ENCODE measurements around the gene NRXN3. TPM values are rescaled to one million over a fixed set of nuclear protein-coding genes. Genes with fewer than 3 reads are reported as not detected.
"Not testable (repeated sequence)": the region's sequence is repeated elsewhere in the genome, so short reads cannot be mapped to it uniquely, and the experiment has no call there.

NRXN3 gene
- total RNA-seq, 1 donor = 0.27 TPM

DNA sequence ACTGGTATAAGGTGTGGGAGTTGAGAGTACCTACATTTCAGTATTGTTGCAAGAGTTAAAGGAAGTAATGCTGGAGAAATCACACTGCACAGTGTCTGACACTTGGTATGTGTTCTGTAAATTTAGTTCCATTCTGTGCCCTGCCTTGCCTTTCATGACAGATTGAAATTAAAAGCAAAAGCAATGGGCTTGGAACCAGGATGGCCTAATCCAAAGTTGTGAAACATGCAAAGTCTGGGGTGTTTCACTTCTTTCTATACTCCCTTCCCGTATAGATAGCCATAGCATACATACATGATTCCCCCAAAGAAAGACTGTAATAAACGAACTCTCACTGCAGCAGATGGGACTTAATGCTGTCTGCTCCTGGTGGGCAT is 281.1 kb downstream of the NRXN3 start:
- no peak for DNase-seq (ENCODE audit: low read depth in 2 of 3, low spot score in 2 of 3)

DNA sequence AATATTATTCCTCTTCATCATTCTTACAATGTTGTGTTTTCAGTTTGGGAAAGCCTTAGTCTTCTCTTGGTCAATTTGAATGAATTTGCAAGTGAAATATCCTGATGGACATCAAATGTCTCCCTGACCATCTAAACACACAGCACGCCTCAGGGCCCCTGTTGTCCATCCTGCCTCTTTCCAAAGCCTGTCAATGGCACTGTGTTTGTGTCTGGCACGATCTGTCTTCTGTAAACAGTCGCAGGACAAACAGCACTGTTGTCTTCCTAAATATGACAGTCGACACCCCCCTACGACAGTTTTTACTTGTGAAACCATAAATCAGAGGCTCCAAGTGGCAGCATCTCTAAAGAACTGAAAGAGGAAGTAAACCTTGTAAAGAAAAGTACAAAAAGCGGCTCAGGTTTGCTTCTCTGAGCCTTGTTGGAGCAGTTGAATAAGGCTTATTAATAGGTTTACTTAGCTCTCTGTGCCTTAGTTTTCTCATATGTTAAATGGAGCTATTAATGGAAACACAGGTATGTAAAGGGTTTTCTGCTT is 285.8 kb downstream of the NRXN3 start:
- no peak for DNase-seq (ENCODE audit: low read depth in 2 of 3, low spot score in 2 of 3)

GRCh38 chr14:78469947-78470346 is 299.8 kb downstream of the NRXN3 start:
- no peak for DNase-seq (ENCODE audit: low read depth in 2 of 3, low spot score in 2 of 3)

- no peak for DNase-seq (ENCODE audit: low read depth in 2 of 3, low spot score in 2 of 3)
These were observed 309.1 kb downstream of the NRXN3 start for GRCh38 chr14:78479127-78479780.

DNA sequence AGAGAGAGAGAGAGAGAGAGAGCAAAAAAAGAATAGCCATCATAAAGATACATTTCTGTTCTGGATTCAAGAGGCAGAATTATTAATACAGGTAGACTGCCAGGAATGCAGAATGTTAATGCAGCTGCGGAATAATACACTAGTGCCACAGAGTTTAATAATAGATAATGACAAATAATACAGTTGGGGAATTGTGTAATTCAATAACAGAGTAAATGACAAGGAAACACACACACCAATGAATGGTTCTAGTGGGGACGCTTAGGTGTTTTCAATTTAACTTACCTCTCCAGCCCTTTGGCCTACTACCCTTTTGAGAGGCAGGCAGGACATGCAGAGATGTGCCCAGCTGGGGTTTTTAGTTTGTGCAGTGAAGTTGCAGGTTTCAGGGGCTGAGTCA is 313.9 kb downstream of the NRXN3 start:
- DNase-seq (ENCODE audit: low read depth in 2 of 3, low spot score in 2 of 3) = no peak

GRCh38 chr14:78486081-78486480 is 315.9 kb downstream of the NRXN3 start:
- no peak for DNase-seq (ENCODE audit: low read depth in 2 of 3, low spot score in 2 of 3)

GRCh38 chr14:78486621-78487020 is 316.4 kb downstream of the NRXN3 start:
- no peak for DNase-seq (ENCODE audit: low read depth in 2 of 3, low spot score in 2 of 3)

DNA sequence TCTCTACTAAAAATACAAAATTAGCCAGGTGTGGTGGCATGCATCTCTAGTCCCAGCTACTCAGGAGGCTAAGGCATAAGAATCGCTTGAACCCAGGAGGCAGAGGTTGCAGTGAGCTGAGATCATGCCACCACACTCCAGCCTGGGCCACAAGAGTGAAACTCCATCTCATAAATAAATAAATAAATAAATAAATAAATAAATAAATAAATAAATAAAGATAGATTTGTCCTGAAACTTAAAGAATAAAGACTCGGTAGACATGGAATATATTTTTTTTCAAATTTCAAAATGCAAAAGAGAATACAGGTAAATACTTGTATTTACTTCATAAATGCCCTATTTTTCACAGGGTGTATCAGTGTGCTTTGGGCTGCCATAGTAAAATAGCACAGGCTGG is 317.4 kb downstream of the NRXN3 start:
- DNase-seq (ENCODE audit: low read depth in 2 of 3, low spot score in 2 of 3) = not testable (repeated sequence)

- no peak for DNase-seq (ENCODE audit: low read depth in 2 of 3, low spot score in 2 of 3)
These were observed 318.8 kb downstream of the NRXN3 start for GRCh38 chr14:78488938-78489337.

DNA sequence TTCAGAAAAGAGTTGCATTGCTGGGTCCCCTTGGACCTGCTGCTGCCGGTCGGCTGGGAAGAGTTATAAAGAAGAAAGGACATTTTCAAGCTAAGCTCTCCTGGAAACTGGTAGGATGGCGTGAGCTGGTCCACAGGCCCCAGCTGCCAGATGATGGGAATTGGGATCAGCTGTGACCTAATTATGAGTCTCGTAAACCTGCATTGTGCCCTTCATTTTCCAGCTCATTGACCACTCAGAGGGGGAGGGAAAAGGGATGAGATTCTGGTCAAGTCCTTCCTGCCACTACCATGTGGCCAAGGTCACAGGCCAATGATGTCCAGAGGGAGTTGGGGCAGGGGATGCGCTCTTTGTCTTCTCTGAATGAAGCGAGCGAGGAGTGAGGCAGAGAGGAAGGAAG is 320.9 kb downstream of the NRXN3 start:
- DNase-seq (ENCODE audit: low read depth in 2 of 3, low spot score in 2 of 3) = no peak

DNA sequence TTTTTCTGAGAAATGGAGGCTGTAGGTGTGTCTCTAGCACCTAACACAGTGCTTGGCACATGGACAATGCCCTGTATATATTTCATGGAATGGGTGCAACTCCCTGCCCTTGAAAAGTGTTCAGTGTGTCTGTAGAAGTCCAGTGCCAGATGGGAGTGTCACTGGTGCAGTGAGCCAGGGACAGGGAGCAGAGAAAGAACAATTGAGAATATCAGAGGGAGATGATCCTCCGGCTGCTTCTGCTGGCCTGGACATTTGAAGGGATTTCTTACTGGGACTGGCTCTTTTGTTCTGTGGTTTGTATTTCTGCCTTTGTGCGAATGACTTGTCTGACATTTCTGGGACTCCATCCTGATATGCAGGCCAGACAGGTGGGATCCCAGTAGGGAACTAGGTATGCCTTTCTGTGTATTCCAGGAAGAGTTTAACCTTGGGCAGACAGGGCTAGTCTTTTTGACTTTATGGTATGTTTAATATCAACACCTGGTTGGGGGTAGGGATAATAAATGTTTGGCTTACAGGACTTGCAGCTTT is 328.0 kb downstream of the NRXN3 start:
- no peak for DNase-seq (ENCODE audit: low read depth in 2 of 3, low spot score in 2 of 3)

GRCh38 chr14:78501909-78502308 is 331.7 kb downstream of the NRXN3 start:
- DNase-seq (ENCODE audit: low read depth in 2 of 3, low spot score in 2 of 3) = no peak

- no peak for DNase-seq (ENCODE audit: low read depth in 2 of 3, low spot score in 2 of 3)
These were observed 337.9 kb downstream of the NRXN3 start for GRCh38 chr14:78508023-78508422.

DNA sequence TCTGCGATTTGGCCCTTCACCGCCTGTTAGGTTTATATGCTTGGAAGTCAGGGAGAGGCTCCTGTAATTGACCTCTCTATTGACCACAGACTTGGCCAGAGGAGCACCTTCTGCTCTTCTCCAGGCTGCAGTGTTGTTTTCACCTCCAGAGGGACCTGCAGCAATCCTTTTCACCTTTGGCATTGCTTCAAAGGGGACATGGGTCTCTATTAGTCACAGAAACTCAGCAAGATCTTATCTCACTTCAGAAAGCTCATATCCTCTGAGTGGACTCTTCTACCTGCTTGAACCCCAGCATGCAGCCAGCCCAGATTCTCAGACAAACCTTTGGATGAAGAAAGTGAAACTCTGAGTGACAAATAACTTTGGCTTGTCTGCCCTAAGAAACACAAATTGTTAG is 339.3 kb downstream of the NRXN3 start:
- DNase-seq (ENCODE audit: low read depth in 2 of 3, low spot score in 2 of 3) = no peak

- no peak for DNase-seq (ENCODE audit: low read depth in 2 of 3, low spot score in 2 of 3)
These were observed 341.8 kb downstream of the NRXN3 start for GRCh38 chr14:78512021-78512420.

DNA sequence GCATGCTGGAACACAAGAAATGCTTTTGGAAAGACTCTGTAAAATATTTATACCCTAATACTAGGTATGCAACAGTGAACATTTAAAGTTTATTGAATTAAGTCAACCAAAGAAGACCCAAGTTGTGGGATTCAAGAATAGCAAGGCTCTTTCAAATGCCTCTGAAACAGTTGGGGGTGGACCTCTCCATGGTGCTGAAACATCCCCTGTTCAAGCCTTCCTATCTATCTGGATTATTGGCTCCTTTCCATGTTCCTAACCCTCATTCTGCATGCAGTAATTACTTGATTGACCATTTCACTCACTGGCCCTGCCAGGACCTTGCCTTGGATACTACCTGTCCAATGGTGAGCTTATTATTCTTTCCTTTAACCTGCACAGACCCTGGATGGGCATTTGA is 349.7 kb downstream of the NRXN3 start:
- peak in 2 of 3 donors; percentile 25 to 53 for DNase-seq (ENCODE audit: low read depth in 2 of 3, low spot score in 2 of 3)

- DNase-seq (ENCODE audit: low read depth in 2 of 3, low spot score in 2 of 3) = no peak
These were observed 354.0 kb downstream of the NRXN3 start for GRCh38 chr14:78524196-78524595.

- no peak for DNase-seq (ENCODE audit: low read depth in 2 of 3, low spot score in 2 of 3)
These were observed 354.6 kb downstream of the NRXN3 start for GRCh38 chr14:78524766-78525165.

GRCh38 chr14:78530078-78530477 is 359.9 kb downstream of the NRXN3 start:
- DNase-seq (ENCODE audit: low read depth in 2 of 3, low spot score in 2 of 3) = peak in 2 of 3 donors; percentile 13 to 58

DNA sequence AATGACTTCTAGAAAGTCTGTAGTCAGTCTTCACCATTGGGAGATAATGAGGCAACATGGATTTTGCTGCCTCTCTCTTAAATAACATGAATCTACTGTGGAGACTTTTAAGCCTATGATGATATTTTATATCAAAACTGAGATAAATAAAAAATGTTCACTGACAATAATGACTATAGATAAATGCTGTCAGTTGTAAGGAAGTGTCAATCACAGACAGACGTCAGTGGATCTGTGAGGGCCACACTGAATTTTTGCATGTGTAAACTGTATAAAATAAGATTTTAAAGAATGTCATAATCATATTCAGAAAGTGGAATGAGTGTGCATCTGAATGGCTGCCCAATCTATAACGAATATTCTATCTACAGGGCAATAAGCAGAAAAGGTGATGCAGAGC is 364.0 kb downstream of the NRXN3 start:
- DNase-seq (ENCODE audit: low read depth in 2 of 3, low spot score in 2 of 3) = no peak

GRCh38 chr14:78535041-78535440 is 364.9 kb downstream of the NRXN3 start:
- no peak for DNase-seq (ENCODE audit: low read depth in 2 of 3, low spot score in 2 of 3)

DNA sequence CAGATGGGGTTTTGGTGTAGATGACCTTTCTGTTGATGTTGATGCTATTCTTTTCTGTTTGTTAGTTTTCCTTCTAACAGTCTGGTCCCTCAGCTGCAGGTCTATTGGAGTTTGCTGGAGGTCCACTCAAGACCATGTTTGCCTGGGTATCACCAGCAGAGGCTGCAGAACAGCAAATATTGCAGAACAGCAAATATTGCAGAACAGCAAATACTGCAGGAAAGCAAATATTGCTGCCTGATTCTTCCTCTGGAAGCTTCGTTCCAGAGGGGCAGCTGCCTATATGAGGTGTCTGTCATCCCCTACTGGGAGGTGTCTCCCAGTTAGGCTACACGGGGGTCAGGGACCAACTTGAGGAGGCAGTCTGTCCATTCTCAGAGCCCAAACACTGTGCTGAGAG is 371.6 kb downstream of the NRXN3 start:
- not testable (repeated sequence) for DNase-seq (ENCODE audit: low read depth in 2 of 3, low spot score in 2 of 3)

- DNase-seq (ENCODE audit: low read depth in 2 of 3, low spot score in 2 of 3) = no peak
These were observed 373.3 kb downstream of the NRXN3 start for GRCh38 chr14:78543433-78543832.
